G401.6 (cell line): ENCODE results near the gene CYP4F22.

ENCODE experiments used
- FAIRE-seq: peaks from 2 replicates; lab custom pipeline; 2012; peaks lifted over from hg19 to GRCh38; lab: Jason Lieb, UNC

Gene CYP4F22

GRCh38 chr19:15536350-15536749, 28.0 kb downstream of the CYP4F22 start:
- no peak for FAIRE-seq

GRCh38 chr19:15538774-15539173, 30.4 kb downstream of the CYP4F22 start:
- peak; percentile 6 for FAIRE-seq

- FAIRE-seq, result no peak
Measured at GRCh38 chr19:15539638-15540037, 31.3 kb downstream of the CYP4F22 start.

- FAIRE-seq, result no peak
Measured at GRCh38 chr19:15540435-15540834, 32.1 kb downstream of the CYP4F22 start.

GRCh38 chr19:15544283-15544682, 36.0 kb downstream of the CYP4F22 start:
- no peak for FAIRE-seq

GRCh38 chr19:15544970-15545369, 36.6 kb downstream of the CYP4F22 start:
- FAIRE-seq, result no peak

- FAIRE-seq, result no peak
Measured at GRCh38 chr19:15548648-15549047, 40.3 kb downstream of the CYP4F22 start.

GRCh38 chr19:15549581-15549980, 41.3 kb downstream of the CYP4F22 start:
- FAIRE-seq, result no peak

- no peak for FAIRE-seq
Measured at GRCh38 chr19:15550273-15550672, 41.9 kb downstream of the CYP4F22 start.

- no peak for FAIRE-seq
Measured at GRCh38 chr19:15550929-15551292, 42.6 kb downstream of the CYP4F22 start.

- FAIRE-seq, result peak; percentile 62
Measured at GRCh38 chr19:15551293-15552004, 43.1 kb downstream of the CYP4F22 start.

- no peak for FAIRE-seq
Measured at GRCh38 chr19:15555021-15555420, 46.7 kb downstream of the CYP4F22 start.

GRCh38 chr19:15555759-15556633, 47.7 kb downstream of the CYP4F22 start:
- FAIRE-seq, result peak; percentile 96

- FAIRE-seq, result no peak
Measured at GRCh38 chr19:15556634-15557181, 48.4 kb downstream of the CYP4F22 start.

GRCh38 chr19:15557223-15557622, 48.9 kb downstream of the CYP4F22 start:
- no peak for FAIRE-seq

GRCh38 chr19:15562145-15562544, 53.8 kb downstream of the CYP4F22 start:
- no peak for FAIRE-seq

GRCh38 chr19:15562861-15563260, 54.5 kb downstream of the CYP4F22 start:
- no peak for FAIRE-seq

GRCh38 chr19:15563325-15563794, 55.0 kb downstream of the CYP4F22 start:
- FAIRE-seq, result no peak

- FAIRE-seq, result no peak
Measured at GRCh38 chr19:15563931-15564330, 55.6 kb downstream of the CYP4F22 start.

- FAIRE-seq, result no peak
Measured at GRCh38 chr19:15564534-15565168, 56.3 kb downstream of the CYP4F22 start.

GRCh38 chr19:15570420-15570819, 62.1 kb downstream of the CYP4F22 start:
- no peak for FAIRE-seq

- FAIRE-seq, result no peak
Measured at GRCh38 chr19:15575406-15575805, 67.1 kb downstream of the CYP4F22 start.
